NCI-H82 treated with DMSO at 0.1 percent for 48 hours (cell line): ENCODE measurements around the gene NRIP3.
"Not testable (repeated sequence)": the region's sequence is repeated elsewhere in the genome, so short reads cannot be mapped to it uniquely, and the experiment has no call there.

Source experiments
- DNase-seq: peaks from one replicate; lab custom pipeline; 2025; ENCODE audit not compliant: unreplicated experiment; lab: John Stamatoyannopoulos, UW

Gene NRIP3

DNA sequence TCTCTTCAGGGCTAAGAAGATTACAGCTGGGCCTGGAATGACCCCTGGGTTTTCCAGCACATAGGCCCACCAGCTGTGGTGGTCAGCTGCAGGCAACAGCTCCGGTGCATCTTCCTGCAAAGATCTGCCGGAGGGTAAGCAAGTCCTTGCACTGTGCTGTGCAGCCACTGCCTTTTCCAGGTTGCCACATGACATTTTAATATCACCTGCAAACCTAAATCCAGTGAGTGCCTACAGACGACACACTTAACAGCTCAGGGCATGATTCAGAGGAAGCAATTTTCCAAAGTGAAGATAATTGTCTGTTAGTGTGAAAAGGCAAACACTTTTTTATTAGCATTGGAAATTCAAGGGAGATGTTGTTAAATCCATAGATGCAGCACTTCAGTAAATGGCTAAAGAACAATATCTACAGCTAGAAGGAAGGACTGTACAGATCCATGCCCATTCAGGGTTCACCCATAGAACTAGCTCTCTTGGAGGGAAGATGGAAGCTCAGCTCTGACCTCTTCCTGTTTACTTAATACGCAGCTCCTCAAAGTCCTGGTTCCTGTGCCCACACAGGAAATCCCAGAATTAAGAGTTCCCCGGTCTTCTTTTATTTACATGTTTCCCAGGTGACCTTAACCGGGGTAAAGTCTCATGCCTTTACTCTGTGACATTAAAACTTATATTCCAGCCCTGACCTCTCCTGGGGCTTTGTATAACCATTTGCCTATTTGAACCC, 13.3 kb upstream of the NRIP3 start:
- DNase-seq: peak; percentile 11

DNA sequence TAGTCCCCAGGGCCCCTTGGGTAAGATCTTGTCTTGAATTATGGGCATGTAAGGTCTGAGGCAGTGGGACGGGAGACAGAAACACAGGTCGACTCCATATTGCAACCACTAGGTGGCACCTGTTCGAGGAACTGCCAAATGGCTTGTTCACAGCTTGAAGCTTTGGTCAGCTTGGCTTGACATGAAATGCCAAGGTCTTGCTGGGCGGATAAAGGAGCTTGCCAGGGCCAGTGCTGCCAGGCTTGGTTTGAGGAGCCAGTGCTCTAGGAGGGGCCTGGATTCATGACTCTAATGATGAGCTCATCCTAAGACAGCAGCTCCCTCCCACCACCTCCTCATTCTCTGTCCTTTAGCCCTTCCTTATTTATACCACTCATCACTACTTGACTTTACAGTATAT, 11.9 kb upstream of the NRIP3 start:
- peak; percentile 76 for DNase-seq

DNA sequence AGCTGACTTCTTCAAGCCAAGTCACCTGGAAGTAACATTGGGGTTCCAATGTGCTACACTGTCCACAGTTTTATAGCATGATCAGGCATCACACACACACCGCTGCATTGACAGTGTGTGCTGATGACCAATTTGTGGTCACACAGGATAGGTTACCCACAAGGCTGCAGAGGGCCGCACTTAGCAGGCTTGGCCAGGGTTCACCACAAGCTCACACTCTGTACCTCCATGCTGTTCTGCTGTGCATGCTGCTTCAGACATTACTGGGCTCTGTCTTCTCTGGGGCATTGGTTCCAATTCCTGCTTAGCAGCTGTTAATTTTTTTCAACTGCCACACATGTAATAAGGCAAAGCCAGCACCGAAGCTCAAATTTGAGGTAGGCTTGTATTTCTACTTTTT, 11.0 kb upstream of the NRIP3 start:
- no peak for DNase-seq

DNA sequence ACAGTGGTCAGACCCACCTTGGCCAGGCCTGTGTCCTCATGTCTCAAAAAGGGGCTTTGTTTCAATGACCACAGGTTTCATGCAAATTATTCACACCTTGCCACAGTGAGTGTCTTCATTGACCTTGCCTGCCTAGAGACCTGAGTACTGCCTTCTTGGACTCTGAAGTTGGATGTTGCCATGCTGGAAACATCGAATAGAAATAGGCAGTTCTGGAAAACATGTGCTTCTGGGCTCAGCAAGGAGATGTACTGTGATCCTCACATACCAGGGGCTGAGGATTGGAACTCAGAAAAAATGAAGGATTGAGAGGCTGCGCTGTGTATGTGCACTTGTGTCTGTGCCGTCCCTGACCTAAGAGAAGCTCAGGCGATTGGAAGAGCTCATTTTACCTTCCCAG, 9.6 kb upstream of the NRIP3 start:
- DNase-seq: no peak

DNA sequence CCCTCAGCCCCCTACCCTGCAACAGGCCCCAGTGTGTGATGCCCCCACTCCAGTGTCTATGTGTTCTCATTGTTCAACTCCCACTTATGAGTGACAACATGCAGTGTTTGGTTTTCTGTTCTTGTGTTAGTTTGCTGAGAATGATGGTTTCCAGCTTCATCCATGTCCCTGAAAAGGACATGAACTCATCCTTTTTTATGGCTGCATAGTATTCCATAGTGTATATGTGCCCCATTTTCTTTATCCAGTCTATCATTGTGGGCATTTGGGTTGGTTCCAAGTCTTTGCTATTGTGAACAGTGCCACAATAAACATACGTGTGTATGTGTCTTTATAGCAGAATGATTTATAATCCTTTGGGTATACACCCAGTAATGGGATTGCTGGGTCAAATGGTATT, 5.7 kb upstream of the NRIP3 start:
- DNase-seq: not testable (repeated sequence)

DNA sequence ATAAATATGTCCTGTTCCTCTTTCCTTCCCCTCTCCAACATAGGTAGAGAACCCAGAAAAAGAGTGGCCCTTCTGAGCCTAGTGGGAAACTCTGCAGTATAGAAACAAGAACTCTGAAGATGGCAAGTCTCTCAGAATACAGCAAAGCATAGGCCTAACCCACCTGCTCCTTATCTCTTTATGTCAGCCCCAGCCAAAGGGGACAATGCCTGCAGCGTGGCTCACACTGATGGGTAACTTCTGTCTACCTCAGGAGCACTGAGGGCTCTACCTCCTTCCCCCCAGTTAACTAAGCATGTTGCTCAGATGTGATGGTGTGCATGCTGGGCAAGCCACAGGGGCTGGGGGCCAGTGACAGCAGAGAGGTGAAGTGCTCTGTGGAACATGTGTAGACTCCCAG, 4.9 kb upstream of the NRIP3 start:
- no peak for DNase-seq

DNA sequence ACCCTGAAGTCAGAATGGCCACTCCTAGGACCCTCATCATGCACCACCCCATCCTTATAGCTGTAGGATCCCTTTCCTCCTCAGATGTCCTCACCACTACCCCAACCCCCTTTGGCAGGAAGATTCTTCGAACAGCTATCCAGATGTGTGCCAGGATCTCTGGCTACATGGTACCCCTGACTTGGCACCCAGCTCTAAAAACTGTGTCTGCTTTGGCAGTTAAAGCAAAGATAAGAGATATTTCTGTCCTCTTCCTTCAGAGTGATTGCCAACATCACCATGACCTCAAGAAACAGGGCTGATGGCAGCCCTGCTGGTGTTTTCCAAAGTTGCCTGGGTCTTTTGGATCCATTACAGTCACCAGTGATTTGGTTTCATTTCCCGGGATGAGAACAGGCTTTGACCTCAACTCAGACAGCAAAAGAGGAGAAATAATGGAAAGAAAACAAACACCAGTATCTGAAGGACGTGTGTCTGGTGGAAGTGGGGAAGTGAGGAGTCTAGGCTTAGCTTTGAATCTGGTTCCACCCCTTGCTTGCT, 4.3 kb upstream of the NRIP3 start:
- no peak for DNase-seq

DNA sequence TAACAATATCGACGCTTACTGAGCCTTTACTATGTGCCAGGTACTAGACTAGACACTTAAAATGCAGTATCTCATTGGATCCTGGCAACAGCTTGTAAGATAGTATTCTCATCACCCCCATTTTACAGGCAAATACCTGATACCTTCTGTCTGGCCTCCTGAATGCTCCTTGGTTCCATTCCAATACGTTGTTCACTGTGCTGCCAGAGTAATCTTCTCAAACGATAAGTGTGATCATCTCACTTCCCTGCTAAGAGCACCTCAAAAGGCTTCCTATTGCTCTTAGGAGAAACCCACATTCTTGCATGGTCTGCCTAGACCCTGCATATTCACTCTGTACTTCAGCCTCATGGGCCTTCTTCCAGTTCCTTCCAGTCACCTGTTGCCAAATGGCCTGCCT, 1.3 kb upstream of the NRIP3 start:
- no peak for DNase-seq

DNA sequence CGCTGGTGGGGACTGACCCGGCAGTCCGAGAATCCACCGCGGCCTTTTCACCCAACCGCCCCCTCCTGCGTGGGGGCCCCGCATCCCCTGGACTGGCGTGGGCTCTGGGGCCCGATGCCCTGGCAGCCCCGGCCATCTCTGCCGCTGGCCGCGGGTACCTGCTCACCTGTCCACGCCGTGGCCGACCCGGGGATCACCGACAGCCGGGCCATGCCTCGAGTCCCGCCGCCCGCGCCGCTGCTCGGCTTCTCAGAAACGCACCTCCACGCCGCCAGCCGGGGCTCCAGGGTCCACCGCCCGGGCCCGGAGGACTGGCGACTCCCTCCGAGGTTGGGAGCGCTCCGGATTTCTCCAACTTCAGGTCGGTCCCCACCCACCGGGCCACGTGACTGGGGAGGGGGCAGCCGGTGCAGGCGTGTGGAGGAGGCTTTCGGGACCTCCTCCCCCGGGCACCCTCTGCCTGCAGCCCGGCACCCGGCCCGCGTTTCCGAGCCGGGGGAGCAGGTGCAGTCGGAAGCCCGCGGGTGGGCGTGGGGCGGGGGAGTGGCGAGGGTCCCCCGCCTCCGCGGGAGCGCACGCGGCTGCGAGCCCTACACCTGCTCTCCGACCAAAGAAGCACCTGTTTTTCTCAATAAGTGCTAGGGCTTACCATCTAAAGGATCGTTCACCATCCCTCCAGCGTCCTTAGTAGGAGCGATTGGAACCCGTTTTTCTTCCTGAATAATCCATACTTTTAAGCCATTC, 554 bp upstream of the NRIP3 start:
- no peak for DNase-seq

DNA sequence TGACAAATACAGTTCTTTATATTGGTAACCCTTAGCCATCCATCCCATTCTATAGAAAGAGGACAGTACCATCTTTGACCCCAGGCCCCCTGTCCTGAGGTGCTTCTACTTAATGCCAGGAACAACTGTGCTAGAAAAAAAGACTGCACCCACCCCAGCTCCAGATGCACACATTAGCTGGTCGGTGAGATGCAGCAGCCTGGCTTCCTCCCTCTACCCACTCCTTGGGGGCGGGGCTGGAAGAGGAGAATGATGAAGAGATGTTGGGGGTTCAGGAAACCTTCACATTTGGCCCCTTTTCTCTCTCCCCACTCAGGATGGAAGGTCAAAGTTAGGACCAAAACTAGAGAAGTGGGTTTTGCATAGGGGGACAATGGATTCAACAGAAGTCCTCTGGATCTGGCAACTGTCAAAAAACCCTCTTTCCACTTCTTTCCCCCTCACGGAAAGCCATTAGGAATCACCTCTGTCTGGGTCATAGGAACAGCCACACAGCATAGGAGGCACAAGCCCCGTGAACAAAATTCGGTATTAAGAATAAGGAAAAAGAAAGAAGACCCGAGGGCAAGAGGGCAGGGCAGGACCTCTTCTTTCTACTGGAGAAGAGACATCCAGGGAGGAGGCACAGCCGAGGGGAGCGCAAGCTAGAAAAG, 755 bp downstream of the NRIP3 start:
- DNase-seq: no peak

DNA sequence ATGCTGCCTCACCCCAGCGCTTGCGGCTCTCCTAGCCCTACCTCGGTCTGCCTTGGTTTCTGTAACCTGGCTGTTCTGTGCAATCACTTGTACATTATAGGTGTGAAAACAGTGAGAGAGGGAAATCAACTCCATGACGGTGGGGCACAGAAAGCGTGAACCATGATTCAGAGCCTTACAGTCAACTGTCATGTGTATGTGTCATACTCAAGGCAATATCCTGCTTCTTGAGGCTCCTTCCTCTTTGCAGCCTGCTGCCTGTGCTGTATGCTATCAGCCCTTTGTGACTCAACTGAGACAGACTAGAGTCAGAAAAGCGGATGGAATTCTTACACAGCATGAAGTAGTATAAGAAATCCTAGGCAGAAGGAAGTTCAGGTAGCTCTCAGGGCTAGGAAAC, 2.1 kb downstream of the NRIP3 start:
- DNase-seq: no peak

DNA sequence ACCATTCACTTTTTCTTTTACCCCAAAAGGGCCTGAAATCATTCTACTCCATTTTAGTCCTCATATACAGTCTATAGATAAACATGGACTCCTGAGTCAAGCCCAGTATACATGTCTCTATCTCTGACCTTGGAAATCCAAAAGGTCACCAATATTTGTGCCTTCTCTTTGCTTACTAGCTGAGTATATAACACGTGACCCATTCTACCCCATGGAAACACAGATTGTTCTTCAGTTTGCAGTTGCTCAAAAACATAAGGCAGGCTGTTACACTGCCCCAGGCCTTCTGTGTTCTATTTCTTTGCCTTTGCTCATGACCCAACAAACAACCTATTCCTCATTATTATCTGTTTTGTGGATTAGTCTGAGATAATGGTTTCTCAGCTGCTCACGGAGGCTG, 5.8 kb downstream of the NRIP3 start:
- no peak for DNase-seq

DNA sequence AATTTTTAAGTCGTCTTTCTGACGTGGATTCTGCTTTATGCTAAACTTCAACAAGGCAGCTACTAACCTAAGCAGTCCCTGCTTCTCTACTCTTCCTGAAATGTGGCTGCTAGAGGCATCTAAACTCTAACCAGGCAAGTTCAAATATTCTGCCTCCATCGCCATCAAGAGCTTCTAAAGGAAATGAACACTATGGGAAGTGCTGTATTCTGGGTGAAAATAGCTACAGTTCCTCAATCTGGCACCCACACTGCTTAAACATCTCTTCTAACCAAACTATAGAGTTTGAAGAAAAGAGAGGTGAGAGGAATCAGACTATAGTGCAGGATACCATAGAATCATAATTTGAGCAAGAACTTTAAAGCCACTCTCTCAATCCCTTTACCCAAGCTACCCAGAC, 6.3 kb downstream of the NRIP3 start:
- DNase-seq: no peak

DNA sequence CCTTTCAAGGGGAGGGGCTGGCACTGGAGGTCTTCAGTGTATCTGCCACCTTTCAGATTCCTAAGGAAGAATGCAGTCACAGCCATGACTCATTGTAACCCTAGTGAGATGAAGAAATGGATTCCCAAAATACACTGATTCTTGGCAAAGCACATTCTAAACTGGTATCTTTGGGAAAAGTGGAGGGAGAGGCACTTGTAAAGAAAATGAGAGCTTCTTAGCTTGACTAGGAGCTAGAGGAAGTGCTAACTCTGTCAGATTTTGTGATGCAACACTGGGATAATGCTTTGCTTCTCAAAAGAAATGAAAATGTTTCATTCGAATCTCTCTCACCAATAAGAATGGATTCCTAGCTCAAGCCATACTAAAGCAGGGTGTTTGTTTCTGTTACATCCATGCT, 14.3 kb downstream of the NRIP3 start:
- no peak for DNase-seq

DNA sequence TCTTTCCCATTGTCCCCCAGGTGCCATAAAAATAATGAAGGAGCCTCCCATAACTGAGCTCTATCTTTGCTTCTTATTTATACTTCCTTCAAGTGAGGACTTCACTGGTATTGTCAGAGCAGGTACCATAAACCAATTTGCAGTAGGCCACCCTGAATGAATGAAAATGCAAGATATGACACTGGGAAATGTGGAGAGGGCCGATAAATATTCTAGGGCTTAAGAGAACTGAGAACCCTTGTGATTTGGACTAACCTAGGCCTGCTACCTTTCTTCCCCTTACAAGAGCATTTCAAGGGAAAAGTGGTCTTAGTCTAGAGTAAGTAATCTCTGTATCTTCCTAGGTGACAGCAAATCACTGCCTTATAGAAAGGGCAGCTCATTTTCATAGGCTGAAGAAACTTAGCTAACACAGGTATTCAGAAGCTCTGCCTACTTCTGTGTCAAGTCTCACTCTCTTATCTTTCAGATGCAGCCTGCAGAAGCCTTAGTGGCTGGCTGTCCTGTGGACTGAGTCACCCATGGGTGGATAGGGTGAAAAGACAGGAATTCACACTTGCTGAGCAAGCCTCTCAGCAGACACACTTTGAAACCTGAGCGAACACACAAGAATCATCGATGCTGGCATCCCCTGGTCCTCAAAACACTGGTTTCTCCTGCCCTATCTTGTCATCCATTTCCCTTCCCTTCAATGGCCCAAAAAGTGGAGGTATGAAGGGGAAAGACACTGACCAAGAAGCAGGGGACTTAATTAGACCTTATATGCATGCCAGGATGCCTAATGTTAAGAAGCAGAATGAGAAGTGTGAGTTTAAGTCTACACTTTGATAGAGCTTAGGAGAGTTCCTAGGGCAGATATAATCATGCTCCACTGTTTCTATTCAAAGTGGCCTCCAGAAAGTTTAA, 15.2 kb downstream of the NRIP3 start:
- no peak for DNase-seq

DNA sequence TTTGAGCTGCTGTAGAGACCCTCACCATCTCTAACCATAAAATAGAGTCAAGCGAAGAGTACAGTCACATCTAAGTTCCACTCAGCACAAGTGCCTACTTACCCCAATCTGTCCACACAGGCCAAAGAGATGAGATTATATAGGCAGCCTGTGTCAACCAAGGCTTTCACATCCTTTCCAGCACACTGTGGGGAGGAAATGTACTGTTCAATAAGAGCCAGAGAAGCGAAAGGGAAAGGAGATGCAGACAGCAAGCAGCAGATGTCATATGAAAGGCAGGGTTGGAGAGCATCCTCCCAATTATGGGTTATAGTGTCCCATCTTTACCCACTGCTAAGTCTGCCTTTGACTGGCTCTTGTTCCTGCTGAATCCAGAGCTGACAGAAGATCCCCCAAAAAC, 16.4 kb downstream of the NRIP3 start:
- DNase-seq: no peak

DNA sequence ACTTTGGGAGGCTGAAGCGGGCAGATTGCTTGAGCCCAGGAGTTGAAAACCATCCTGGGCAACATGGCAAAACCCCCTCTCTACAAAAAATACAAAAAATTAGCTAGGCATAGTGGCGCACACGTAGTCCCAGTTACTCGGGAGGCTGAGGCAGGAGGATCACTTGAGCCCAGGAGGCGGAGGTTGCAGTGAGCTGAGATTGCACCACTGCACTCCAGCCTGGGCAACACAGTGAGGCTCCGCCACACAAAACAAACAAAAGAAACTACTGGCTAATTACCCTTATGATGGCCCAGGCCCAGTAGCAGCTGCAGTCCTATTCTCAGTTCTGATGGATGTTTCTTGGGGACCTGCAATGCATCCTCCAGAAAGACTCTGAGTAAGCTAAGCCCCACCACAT, 17.0 kb downstream of the NRIP3 start:
- DNase-seq: not testable (repeated sequence)

DNA sequence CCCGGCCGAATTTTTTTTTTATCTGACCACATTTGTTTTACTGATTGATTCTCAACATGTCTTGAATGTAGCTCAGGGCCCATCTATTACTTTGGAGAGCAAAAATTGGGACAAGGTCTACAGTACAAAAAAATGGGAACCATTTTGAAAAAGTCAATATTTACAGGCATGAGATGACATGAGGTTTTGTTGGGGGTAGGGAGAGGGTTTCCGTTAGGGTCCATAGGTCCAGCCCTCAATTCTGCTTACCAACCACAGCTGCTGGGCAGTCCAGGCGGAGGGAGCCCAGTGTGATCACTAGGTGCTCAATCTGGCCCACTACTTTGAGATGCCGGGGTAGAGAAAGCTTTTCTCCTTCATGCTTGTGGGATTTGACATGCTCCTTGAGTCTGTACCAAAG, 18.3 kb downstream of the NRIP3 start:
- DNase-seq: no peak

DNA sequence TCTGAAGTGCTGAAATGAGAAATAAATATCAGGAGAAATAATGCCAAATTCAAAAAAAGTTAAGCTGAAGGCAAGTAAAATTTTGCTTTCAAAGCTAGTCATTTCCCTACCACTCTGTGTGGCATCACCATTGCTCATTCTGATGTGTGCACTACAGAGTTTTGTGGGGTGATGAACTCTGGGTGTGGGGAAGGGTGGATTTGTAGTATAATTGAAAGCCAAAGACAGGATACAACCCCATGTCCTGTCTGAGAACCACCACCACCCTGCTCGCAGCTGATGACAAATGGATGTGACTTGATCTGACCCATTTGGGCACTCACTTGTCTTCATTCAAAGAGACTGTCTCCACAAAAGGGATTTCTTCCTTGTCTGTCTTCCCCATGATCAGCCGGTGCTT, 20.2 kb downstream of the NRIP3 start:
- DNase-seq: no peak

DNA sequence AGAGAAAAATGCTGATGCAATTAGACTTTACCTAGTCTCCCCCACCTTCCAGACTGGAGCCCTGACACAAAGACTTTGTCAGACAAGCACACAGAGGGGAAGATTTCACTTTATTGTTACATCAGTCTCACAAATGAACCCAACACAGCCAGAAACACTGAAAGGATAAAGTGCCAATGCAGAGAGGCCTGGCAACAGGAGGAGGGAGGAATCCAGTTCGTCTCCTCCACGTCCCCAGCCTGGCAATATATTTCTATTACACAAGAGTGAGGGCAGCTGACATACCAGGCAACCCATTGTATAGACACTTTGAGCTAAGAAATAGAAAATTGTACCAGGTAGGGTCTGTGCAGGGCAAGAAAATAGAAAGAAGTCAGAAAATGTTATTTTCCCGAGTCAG, 23.3 kb downstream of the NRIP3 start:
- no peak for DNase-seq

DNA sequence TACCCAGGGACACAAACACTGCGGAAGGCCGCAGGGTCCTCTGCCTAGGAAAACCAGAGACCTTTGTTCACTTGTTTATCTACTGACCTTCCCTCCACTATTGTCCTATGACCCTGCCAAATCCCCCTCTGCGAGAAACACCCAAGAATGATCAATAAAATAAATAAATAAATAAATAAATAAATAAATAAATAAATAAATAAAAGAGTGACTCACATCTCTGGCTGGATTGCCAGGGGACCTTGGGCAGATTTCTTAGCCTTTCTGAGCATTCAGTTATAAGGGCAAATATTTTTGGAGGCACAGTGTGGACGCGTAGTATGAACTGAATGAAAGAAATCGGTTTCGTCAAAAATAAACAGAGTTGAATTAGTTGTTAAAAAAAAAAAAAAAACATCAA, 24.4 kb downstream of the NRIP3 start:
- not testable (repeated sequence) for DNase-seq
